ENCODE data around the gene WDPCP.

- TF ChIP-seq POLR2A (IDR thresholded peaks at IDR 0.05) (no peak), CTCF (IDR thresholded peaks at IDR 0.05) (no peak)
Measured at GRCh38 chr2:63374341-63374740, 213.9 kb downstream of the WDPCP start.
